OCI-LY7 (cell line): ENCODE data around the gene FASTK. TPM values are rescaled to one million over a fixed set of nuclear protein-coding genes. Genes with fewer than 3 reads are reported as not detected.

Experiments used
- BruUV-seq: library from RNA; stranded (reverse); fragments of 400-500 nt; replicated peaks from 2 replicates; lab custom pipeline; 2021; lab: Mats Ljungman, UMichigan
- CTCF ChIA-PET: fragments of 300-600 bp; sonication (Branson Sonifier 250); formaldehyde crosslinking; loops from one replicate; lab custom pipeline; 2022; ENCODE audit warnings: antibody characterized with exemption; ENCODE audit not compliant: unreplicated experiment; lab: Charles Lee
- POLR2A ChIA-PET: fragments of 300-600 bp; sonication (Branson Sonifier 250); formaldehyde crosslinking; loops from one replicate; lab custom pipeline; 2022; ENCODE audit warnings: antibody characterized with exemption; lab: Charles Lee
- DNase-seq: peaks from one replicate; pipeline ENCODE4 v3.0.0-alpha.2; 2015; ENCODE audit warnings: low spot score
- H2AFZ ChIP-seq: fragments of 200-600 bp; sonication (generic), shearing (Covaris generic); 2 replicates; pipeline ENCODE4 v1.6.1; 2014; ENCODE audit warnings: mild to moderate bottlenecking, antibody characterized with exemption, low read length, moderate library complexity
- H3K27ac ChIP-seq: fragments of 200-600 bp; sonication (generic); 2 replicates; pipeline ENCODE4 v1.5.1; 2014; ENCODE audit warnings: mixed run types, low read depth, mild to moderate bottlenecking, moderate library complexity, low read length, inconsistent platforms; ENCODE audit not compliant: poor library complexity, severe bottlenecking
- H3K36me3 ChIP-seq: fragments of 200-600 bp; sonication (generic); 2 replicates; pipeline ENCODE4 v1.6.1; 2014; ENCODE audit warnings: mild to moderate bottlenecking, antibody characterized with exemption, low read length, moderate library complexity, mixed read lengths; ENCODE audit not compliant: insufficient read depth
- H3K4me1 ChIP-seq: fragments of 200-600 bp; sonication (generic); 2 replicates; pipeline ENCODE4 v1.5.1; 2014; ENCODE audit warnings: mild to moderate bottlenecking, low read length; ENCODE audit not compliant: insufficient read depth, poor library complexity, severe bottlenecking
- H3K4me2 ChIP-seq: fragments of 200-600 bp; sonication (generic); 2 replicates; pipeline ENCODE4 v1.6.1; 2014; ENCODE audit warnings: mild to moderate bottlenecking, low read length
- H3K4me3 ChIP-seq: fragments of 200-600 bp; sonication (generic); 2 replicates; pipeline ENCODE4 v1.5.1; 2014; ENCODE audit warnings: mild to moderate bottlenecking, low read depth, low read length; ENCODE audit not compliant: poor library complexity, severe bottlenecking
- H3K79me2 ChIP-seq: fragments of 200-600 bp; sonication (generic); 2 replicates; pipeline ENCODE4 v1.6.1; 2016; ENCODE audit warnings: low read depth, mild to moderate bottlenecking, low read length, moderate library complexity, mixed read lengths; ENCODE audit not compliant: insufficient read depth
- H3K9me2 ChIP-seq: fragments of 200-600 bp; sonication (generic); 2 replicates; pipeline ENCODE4 v1.6.1; 2016; ENCODE audit warnings: mild to moderate bottlenecking, low read length, mixed read lengths; ENCODE audit not compliant: insufficient read depth
- H3K9me3 ChIP-seq: fragments of 200-600 bp; sonication (generic); 2 replicates; pipeline ENCODE4 v1.6.1; 2014; ENCODE audit warnings: mild to moderate bottlenecking, mixed run types, low read length, mixed read lengths
- H4K20me1 ChIP-seq: fragments of 200-600 bp; sonication (generic); 2 replicates; pipeline ENCODE4 v1.6.1; 2014; ENCODE audit warnings: mild to moderate bottlenecking, antibody characterized with exemption, low read length, moderate library complexity, mixed read lengths; ENCODE audit not compliant: insufficient read depth
- EZH2phosphoT487 ChIP-seq: fragments of 200-600 bp; sonication (generic); IDR thresholded peaks from 2 replicates; pipeline ENCODE4 v1.6.1; 2018; ENCODE audit warnings: low read depth, borderline replicate concordance, mild to moderate bottlenecking, mixed run types, antibody characterized with exemption, low read length, moderate library complexity, mixed read lengths
- intact Hi-C: fragments of 100-400 bp; cut with micrococcal nuclease; formaldehyde crosslinking; loops from one replicate; pipeline ENCODE4 v1.10.0; 2022; ENCODE audit not compliant: unreplicated experiment
- total RNA-seq, 2 experiments: library from RNA; depleted of rRNA in 1 of 2; stranded (reverse); fragments of >200 nt in 1 of 2; shearing (Covaris generic) in 1 of 2; gene quantifications; 2 replicates each; pipeline ENCODE4 v1.2.3, GENCODE V29; 2014 to 2022
- TF ChIP-seq, protein P1 (sequence below): fragments of 200-600 bp; sonication (generic); conservative IDR thresholded peaks from 2 replicates; pipeline ENCODE4 v1.5.1; 2014; ENCODE audit warnings: mild to moderate bottlenecking, antibody characterized with exemption, low read length, moderate library complexity, mixed read lengths

Gene FASTK
- total RNA-seq, 2 experiments from 2014 or later, result 90.5 to 118 TPM

GRCh38 chr7:151038951-151039849 lies 41.4 kb downstream of the FASTK start:
- ChIA-PET CTCF (no interaction called here), POLR2A (no interaction called here)
- Histone ChIP-seq H3K4me2 (no peak overlapping the region), H3K79me2 (no peaks in the 10 kb centered on the region), H3K4me1 (no peaks in the 10 kb centered on the region), H3K9me2 (no peaks in the 10 kb centered on the region), H2AFZ (no peak overlapping the region), H3K36me3 (peaks cover 17% of the 10 kb centered on the region), H3K4me3 (no peak overlapping the region), H4K20me1 (no peaks in the 10 kb centered on the region), H3K9me3 (no peaks in the 10 kb centered on the region), H3K27ac (no peak overlapping the region)
- intact Hi-C loops, result no loop called here
- no TSS peak for BruUV-seq
- no peak for DNase-seq
- no peak for TF ChIP-seq EZH2phosphoT487
- TF ChIP-seq, protein P1, sequence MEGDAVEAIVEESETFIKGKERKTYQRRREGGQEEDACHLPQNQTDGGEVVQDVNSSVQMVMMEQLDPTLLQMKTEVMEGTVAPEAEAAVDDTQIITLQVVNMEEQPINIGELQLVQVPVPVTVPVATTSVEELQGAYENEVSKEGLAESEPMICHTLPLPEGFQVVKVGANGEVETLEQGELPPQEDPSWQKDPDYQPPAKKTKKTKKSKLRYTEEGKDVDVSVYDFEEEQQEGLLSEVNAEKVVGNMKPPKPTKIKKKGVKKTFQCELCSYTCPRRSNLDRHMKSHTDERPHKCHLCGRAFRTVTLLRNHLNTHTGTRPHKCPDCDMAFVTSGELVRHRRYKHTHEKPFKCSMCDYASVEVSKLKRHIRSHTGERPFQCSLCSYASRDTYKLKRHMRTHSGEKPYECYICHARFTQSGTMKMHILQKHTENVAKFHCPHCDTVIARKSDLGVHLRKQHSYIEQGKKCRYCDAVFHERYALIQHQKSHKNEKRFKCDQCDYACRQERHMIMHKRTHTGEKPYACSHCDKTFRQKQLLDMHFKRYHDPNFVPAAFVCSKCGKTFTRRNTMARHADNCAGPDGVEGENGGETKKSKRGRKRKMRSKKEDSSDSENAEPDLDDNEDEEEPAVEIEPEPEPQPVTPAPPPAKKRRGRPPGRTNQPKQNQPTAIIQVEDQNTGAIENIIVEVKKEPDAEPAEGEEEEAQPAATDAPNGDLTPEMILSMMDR, result no peak

- H3K9me2 ChIP-seq, result no peaks in the 10 kb centered on the region
- ChIA-PET POLR2A (no interaction called here), CTCF (no interaction called here)
- BruUV-seq, result no TSS peak
- H3K79me2 ChIP-seq, result no peaks in the 10 kb centered on the region
- H4K20me1 ChIP-seq, result no peaks in the 10 kb centered on the region
- no peak for DNase-seq
- no peak overlapping the region for H3K4me2 ChIP-seq
- H3K4me3 ChIP-seq, result no peak overlapping the region
- TF ChIP-seq, protein P1, result no peak
- no peak for TF ChIP-seq EZH2phosphoT487
- no peak overlapping the region for H2AFZ ChIP-seq
- peaks cover 19% of the 10 kb centered on the region for H3K36me3 ChIP-seq
- no peaks in the 10 kb centered on the region for H3K9me3 ChIP-seq
- intact Hi-C loops, result no loop called here
- H3K4me1 ChIP-seq, result no peaks in the 10 kb centered on the region
- no peak overlapping the region for H3K27ac ChIP-seq
These were observed 44.7 kb downstream of the FASTK start for GRCh38 chr7:151035902-151036301.
